AG04450 (cell line): ENCODE data around the gene HMOX1. TPM values are rescaled to one million over a fixed set of nuclear protein-coding genes. Genes with fewer than 3 reads are reported as not detected.
A peak's percentile ranks its signal among the peaks of the same experiment; 100 is the strongest.
"Not testable (repeated sequence)": the region's sequence is repeated elsewhere in the genome, so short reads cannot be mapped to it uniquely, and the experiment has no call there.

Experiments
- CTCF ChIA-PET: fragments of 300-600, 350-600 bp; formaldehyde crosslinking; extraction: SDS; loops from one replicate; lab custom pipeline; 2022; ENCODE audit warnings: antibody characterized with exemption, inconsistent platforms; lab: Charles Lee
- POLR2A ChIA-PET: fragments of 350-600 bp; formaldehyde crosslinking; extraction: SDS; loops from one replicate; lab custom pipeline; 2021; ENCODE audit warnings: antibody characterized with exemption, inconsistent platforms; lab: Yijun Ruan, JAX
- DNase-seq: peaks from one replicate; pipeline ENCODE4 v3.0.0-alpha.2; 2011; ENCODE audit warnings: low read depth, low spot score
- H3K27ac ChIP-seq: one replicate; pipeline ENCODE4 v1.5.1; 2012; ENCODE audit warnings: low read depth, low read length, control low read depth
- H3K27me3 ChIP-seq: one replicate; pipeline ENCODE4 v1.6.0; 2012; ENCODE audit warnings: low read length; ENCODE audit not compliant: control insufficient read depth, insufficient read depth
- H3K4me3 ChIP-seq: 2 replicates; pipeline ENCODE4 v1.5.1; 2011; ENCODE audit warnings: mild to moderate bottlenecking, low read depth, low read length, control low read depth
- H3K9me3 ChIP-seq: 2 replicates; pipeline ENCODE4 v1.5.1; 2012; ENCODE audit warnings: low read length; ENCODE audit not compliant: control insufficient read depth, insufficient read depth
- CTCF ChIP-seq: IDR thresholded peaks from 2 replicates; pipeline ENCODE4 v1.5.1; 2011; ENCODE audit warnings: low read depth, low read length, control low read depth, inconsistent platforms
- polyA plus RNA-seq: library from polyadenylated mRNA; depleted of rRNA; stranded (reverse); fragments of >200 nt; gene quantifications from 2 replicates; pipeline ENCODE4 v1.2.3, GENCODE V29; 2011

The HMOX1 gene
- polyA plus RNA-seq, 1 experiment = 55.2 TPM

- no peak for TF ChIP-seq CTCF
- ChIA-PET POLR2A (interaction anchor here (1.1 kb wide), 1 partner anchor 19 kb away, joined by 4 read pairs; no protein-coding TSS in a partner anchor), CTCF (no interaction called here)
- Histone ChIP-seq H3K4me3 (no peak overlapping the region), H3K9me3 (no peaks in the 10 kb centered on the region), H3K27ac (no peak overlapping the region), H3K27me3 (no peaks in the 10 kb centered on the region)
- no peak for DNase-seq
These were observed 22.8 kb upstream of the HMOX1 start for GRCh38 chr22:35357883-35358621.

GRCh38 chr22:35359380-35360065 is 21.4 kb upstream of the HMOX1 start:
- ChIA-PET CTCF (interaction anchor here (0.6 to 1.6 kb wide), 2 partner anchors 9 to 213 kb away, joined by 4 read pairs; no protein-coding TSS in a partner anchor), POLR2A (interaction anchor here (1.1 kb wide), 1 partner anchor 22 kb away, joined by 3 read pairs; no protein-coding TSS in a partner anchor)
- Histone ChIP-seq H3K4me3 (no peak overlapping the region), H3K27ac (no peak overlapping the region), H3K27me3 (no peaks in the 10 kb centered on the region), H3K9me3 (no peaks in the 10 kb centered on the region)
- DNase-seq = no peak
- no peak for TF ChIP-seq CTCF

DNA sequence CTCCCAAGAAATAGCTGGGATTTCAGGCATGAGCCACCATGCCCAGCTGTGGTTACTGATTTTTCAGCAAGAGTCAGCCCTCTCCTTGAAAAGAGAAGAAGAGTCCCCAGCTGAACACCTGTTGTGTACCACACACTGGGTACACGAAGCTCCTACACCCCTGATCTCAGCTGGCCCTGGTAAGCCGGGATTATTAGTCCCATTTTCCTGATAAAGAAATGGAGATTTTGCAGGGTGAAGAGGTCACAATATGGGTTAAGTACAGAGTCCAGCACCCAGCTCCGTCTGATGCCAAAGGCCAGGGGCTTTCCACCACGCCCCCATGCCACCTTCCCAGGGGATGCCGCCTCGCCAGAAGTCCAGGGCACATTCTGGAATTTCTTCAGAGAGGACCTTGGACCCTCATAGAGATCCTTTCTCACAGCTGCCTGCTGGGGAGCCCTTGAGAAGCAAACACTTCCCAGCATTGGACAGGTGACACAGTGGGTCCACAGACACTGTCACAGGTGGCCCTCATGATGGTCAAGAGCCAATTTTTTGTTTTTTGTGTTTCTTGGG is 19.8 kb upstream of the HMOX1 start:
- Histone ChIP-seq H3K27me3 (no peaks in the 10 kb centered on the region), H3K9me3 (no peaks in the 10 kb centered on the region), H3K27ac (no peak overlapping the region), H3K4me3 (no peak overlapping the region)
- POLR2A ChIA-PET = interaction anchor here (0.5 kb wide), 1 partner anchor 24 kb away, joined by 4 read pairs; no protein-coding TSS in a partner anchor
- no peak for TF ChIP-seq CTCF
- CTCF ChIA-PET = interaction anchor here (1.2 kb wide), 1 partner anchor 10 kb away, joined by 3 read pairs; no protein-coding TSS in a partner anchor
- no peak for DNase-seq

DNA sequence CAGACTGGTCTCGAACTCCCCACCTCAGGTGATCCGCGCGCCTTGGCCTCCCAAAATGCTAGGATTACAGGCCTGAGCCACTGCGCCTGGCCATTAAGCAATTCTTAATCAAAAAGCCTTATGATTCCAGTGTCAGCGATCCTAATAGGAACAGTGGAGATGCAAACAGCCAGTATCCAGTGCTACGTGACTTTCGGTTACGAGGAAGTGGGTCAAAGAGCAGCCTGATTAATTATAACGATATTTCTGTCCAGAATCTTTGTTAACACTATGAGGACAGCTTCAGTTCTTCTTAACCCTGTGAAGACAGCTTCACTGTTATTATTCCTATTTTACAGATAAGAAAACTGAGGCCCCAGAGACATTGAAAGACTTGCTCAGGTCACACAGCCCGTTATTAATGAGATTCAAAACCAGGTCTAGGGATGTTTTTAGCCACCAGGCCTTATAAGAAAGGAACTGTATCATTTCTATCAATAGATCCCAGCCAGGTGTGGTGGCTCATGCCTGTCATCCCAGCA is 17.3 kb upstream of the HMOX1 start:
- Histone ChIP-seq H3K27me3 (no peaks in the 10 kb centered on the region), H3K27ac (no peak overlapping the region), H3K4me3 (no peak overlapping the region), H3K9me3 (no peaks in the 10 kb centered on the region; the same call in 1 of the 2 replicates)
- no peak for DNase-seq
- CTCF ChIA-PET = interaction anchor here (0.9 to 1.2 kb wide), 2 partner anchors 12 to 220 kb away, joined by 3 read pairs; no protein-coding TSS in a partner anchor
- POLR2A ChIA-PET = interaction anchor here (1.6 to 1.9 kb wide), 2 partner anchors 13 to 17 kb away, joined by 4 read pairs; partner anchors contain the start of gene HMOX1
- TF ChIP-seq CTCF = no peak

- H3K4me3 ChIP-seq, H3K9me3 ChIP-seq, H3K27me3 ChIP-seq: not testable (repeated sequence)
- ChIA-PET CTCF (interaction anchor here (0.6 to 1.2 kb wide), 3 partner anchors 13 to 219 kb away, joined by 3 to 10 read pairs (median 3); no protein-coding TSS in a partner anchor), POLR2A (interaction anchor here (0.6 to 1.9 kb wide), 2 partner anchors 13 to 17 kb away, joined by 3 to 4 read pairs; partner anchors contain the start of gene HMOX1)
- DNase-seq = peak; percentile 51
- H3K27ac ChIP-seq = peak overlapping the region; percentile 39
These were observed 16.7 kb upstream of the HMOX1 start for GRCh38 chr22:35364230-35364629.
